Activated effector memory CD4-positive, alpha-beta T cell treated with anti-CD3 and anti-CD28 coated beads, Interleukin-2, amount 50 U/mL, for 16 hours (primary cell): ENCODE data around the gene SUCO.
"Not testable (repeated sequence)": the region's sequence is repeated elsewhere in the genome, so short reads cannot be mapped to it uniquely, and the experiment has no call there.

ENCODE experiments used
- DNase-seq: peaks from one replicate; pipeline ENCODE4 v3.0.0-alpha.2; 2020

Gene SUCO

GRCh38 chr1:172566196-172566997, 33.4 kb downstream of the SUCO start:
- no peak for DNase-seq

- DNase-seq, result no peak
These were observed 34.8 kb downstream of the SUCO start for GRCh38 chr1:172567720-172568119.

GRCh38 chr1:172574080-172574479, 41.1 kb downstream of the SUCO start:
- no peak for DNase-seq

GRCh38 chr1:172578586-172578985, 45.6 kb downstream of the SUCO start:
- no peak for DNase-seq

DNA sequence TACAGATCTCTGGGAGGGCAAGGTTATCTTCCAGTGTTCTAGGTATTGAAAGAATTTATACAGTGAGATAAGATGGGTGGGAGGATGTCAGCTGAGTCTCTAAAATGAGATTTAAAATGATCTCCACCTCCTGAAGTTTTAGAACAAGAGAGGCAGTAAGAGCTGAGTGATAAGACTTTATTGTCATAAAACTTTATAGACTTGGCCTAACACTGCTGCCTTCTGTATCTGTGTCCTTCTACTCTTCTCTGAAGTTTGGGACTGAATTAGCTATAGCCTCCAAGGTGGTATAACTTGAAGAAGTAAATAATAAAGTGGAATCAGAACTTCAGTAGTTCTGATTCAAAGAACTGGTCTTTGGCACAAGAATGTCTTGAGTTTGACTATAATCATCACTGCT, 48.3 kb downstream of the SUCO start:
- no peak for DNase-seq

- no peak for DNase-seq
These were observed 48.8 kb downstream of the SUCO start for GRCh38 chr1:172581779-172582178.

GRCh38 chr1:172582889-172583288, 49.9 kb downstream of the SUCO start:
- no peak for DNase-seq

DNA sequence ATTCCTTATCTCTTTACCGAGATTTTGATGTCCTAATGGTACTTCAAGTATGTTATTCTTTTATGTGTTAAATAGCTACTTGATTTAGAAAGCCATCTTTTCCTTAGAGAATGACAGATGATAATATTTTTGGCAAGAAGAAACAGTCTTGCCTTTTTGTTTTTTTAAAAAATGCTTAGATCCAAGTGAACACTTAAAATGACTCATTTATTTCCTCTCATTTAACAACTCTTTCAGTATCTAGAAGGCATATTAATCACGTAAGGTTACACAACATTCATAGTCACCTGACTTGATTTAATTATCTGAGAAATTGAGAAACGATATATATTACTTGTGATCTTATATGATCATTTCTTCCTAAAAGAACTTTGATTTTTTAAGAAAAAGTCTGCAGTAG, 52.4 kb downstream of the SUCO start:
- DNase-seq, result no peak

DNA sequence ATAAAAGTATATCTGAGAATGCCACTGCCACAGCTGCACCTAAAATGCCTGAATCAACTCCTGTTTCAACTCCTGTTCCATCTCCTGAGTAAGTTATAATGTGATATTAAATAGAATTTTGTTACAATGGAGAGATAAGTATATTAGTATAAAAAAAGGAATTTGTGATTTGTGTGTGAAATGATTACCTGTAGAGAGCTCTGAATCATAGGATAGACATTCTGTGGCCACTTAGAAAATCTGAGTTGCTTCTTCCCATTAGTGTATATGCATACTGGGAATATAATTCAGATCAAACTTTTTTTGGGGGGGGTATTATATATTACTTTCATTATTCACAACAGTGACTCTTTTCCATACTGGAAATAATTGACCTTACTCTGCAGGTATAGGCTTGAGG, 52.9 kb downstream of the SUCO start:
- no peak for DNase-seq

GRCh38 chr1:172588296-172589291, 55.6 kb downstream of the SUCO start:
- no peak for DNase-seq

- DNase-seq, result no peak
These were observed 56.6 kb downstream of the SUCO start for GRCh38 chr1:172589553-172589952.

- DNase-seq, result not testable (repeated sequence)
These were observed 58.5 kb downstream of the SUCO start for GRCh38 chr1:172591429-172591828.

DNA sequence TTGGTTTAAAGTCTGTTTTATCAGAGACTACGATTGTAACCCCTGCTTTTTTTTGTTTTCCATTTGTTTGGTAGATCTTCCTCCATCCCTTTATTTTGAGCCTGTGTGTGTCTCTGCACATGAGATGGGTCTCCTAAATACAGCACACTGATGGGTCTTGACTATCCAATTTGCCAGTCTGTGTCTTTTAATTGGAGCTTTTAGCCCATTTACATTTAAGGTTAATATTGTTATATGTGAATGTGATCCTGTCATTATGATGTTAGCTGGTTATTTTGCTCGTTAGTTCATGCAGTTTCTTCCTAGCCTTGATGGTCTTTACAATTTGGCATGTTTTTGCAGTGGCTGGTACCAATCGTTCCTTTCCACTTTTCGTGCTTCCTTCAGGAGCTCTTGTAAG, 62.1 kb downstream of the SUCO start:
- not testable (repeated sequence) for DNase-seq

- DNase-seq, result not testable (repeated sequence)
These were observed 63.8 kb downstream of the SUCO start for GRCh38 chr1:172596782-172597181.

DNA sequence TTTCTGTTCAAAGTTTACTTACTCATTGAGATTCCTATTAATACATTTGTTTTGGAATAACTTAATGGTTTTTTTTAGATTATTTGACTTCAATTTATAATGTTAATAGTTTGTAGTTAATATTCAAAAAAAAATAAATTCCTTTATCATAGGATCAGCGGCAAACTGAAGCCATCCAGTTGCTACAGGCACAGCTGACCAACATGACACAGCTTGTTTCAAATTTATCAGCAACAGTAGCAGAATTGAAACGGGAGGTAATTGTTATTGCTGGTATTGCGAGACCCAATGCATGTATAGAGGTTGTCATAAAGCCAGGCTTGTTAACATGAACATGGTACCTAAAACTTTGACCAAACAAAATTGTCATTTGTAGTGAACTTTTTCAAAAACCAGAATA, 67.0 kb downstream of the SUCO start:
- no peak for DNase-seq

DNA sequence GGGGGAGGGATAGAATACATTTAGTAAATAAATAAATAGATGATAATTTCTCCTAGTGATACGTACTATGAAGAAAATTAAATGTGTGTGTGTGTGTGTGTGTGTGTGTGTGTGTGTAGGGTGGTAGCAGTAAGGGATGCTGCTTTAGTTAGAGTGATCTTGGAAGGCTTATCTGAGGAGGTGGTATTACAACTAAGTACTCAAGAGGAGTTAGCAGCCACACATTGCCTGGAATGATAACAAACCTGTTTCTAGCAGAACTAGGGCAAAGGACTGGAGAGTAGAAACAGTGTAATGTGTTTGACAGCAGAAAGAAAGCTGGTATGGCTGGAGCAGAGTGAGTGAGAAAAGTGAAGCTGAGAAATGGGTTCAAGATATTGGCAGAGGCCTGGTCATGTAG, 67.7 kb downstream of the SUCO start:
- DNase-seq, result no peak

GRCh38 chr1:172601046-172601630, 68.2 kb downstream of the SUCO start:
- no peak for DNase-seq

DNA sequence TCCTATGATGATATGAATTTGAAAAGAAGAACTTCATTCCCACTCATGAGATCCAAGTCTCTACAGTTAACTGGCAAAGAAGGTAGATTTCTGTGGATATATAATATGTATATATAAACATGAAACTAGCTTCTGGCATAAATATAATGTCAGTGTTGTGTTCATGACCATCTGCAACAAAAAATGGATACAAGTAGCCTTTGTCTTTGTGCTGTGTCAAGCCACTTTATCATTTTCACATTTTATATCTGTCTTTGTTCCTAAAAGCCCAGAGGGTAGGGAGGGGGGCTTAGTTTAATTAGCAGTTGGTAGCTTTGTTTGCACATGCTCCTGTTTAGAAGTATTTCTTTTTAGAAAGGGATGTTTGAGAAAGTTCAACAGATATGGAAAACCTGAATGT, 69.8 kb downstream of the SUCO start:
- no peak for DNase-seq

GRCh38 chr1:172603816-172604215, 70.9 kb downstream of the SUCO start:
- no peak for DNase-seq

DNA sequence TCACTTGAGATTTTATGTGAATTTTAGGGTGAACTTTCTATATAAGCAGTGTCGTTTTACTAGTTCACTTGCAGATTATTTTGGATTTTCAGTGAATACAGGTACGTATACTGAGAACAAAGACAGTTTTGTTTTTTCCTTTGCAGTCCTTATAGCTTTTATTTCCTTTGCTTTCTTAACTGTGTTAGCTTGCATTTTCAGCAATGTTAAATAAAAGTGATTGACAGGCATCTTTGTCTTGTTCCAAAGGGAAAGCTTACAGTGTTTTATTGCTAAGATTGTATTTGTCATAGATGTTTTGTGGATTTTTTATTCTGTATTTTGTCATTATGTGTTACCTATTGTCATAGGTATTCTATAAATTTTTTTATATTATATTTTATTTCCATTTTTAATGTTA, 72.7 kb downstream of the SUCO start:
- no peak for DNase-seq

- DNase-seq, result no peak
These were observed 74.2 kb downstream of the SUCO start for GRCh38 chr1:172607145-172607544.

GRCh38 chr1:172608098-172608601, 75.2 kb downstream of the SUCO start:
- DNase-seq, result no peak

- DNase-seq, result no peak
These were observed 76.6 kb downstream of the SUCO start for GRCh38 chr1:172609528-172609927.
